NT2/D1 (cell line): ENCODE results near the gene ZDHHC16.

Source experiments
- SUZ12 ChIP-seq: IDR thresholded peaks from 2 replicates; pipeline ENCODE4 v1.6.1; 2011; ENCODE audit not compliant: insufficient read length, insufficient read depth; ENCODE audit errors: extremely low read depth
- YY1 ChIP-seq: IDR thresholded peaks from 2 replicates; pipeline ENCODE4 v1.6.1; 2011; ENCODE audit not compliant: insufficient read length, insufficient read depth
- ZNF274 ChIP-seq: IDR thresholded peaks from 2 replicates; pipeline ENCODE4 v1.6.1; 2011; ENCODE audit warnings: mild to moderate bottlenecking, low read depth, low read length

- TF ChIP-seq YY1 (no peak), ZNF274 (no peak), SUZ12 (no peak)
These were observed 14.0 kb downstream of the ZDHHC16 start for GRCh38 chr10:97459933-97460332.
